ENCODE data around the gene GPR27.

Gene GPR27

DNA sequence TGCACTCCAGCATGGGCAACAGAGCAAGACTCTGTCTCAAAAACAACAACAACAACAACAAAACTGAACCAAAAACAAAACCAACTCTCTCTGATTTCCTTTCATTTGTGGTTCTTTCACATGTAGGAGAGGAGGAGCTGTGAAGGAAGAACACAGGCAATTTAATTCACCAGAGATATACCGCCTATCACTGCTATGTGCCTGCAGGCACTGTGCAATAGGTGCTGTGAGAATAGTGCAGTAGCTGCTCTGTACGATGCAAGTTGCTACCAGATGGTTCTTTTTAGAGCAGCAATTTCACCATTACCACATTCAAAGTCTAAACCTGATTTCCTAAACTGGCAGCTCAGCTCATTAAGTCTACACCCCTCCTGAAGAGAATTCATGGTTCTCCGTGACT lies 42.6 kb downstream of the GPR27 start:
- no peak overlapping the region for H3K4me3 ChIP-seq (ENCODE audit: low read length)
- TF ChIP-seq, protein P1, sequence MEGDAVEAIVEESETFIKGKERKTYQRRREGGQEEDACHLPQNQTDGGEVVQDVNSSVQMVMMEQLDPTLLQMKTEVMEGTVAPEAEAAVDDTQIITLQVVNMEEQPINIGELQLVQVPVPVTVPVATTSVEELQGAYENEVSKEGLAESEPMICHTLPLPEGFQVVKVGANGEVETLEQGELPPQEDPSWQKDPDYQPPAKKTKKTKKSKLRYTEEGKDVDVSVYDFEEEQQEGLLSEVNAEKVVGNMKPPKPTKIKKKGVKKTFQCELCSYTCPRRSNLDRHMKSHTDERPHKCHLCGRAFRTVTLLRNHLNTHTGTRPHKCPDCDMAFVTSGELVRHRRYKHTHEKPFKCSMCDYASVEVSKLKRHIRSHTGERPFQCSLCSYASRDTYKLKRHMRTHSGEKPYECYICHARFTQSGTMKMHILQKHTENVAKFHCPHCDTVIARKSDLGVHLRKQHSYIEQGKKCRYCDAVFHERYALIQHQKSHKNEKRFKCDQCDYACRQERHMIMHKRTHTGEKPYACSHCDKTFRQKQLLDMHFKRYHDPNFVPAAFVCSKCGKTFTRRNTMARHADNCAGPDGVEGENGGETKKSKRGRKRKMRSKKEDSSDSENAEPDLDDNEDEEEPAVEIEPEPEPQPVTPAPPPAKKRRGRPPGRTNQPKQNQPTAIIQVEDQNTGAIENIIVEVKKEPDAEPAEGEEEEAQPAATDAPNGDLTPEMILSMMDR (conservative IDR thresholded peaks at IDR 0.05; ENCODE audit: low read depth, low read length) = no peak
- no peak for DNase-seq (ENCODE audit: low read depth)

DNA sequence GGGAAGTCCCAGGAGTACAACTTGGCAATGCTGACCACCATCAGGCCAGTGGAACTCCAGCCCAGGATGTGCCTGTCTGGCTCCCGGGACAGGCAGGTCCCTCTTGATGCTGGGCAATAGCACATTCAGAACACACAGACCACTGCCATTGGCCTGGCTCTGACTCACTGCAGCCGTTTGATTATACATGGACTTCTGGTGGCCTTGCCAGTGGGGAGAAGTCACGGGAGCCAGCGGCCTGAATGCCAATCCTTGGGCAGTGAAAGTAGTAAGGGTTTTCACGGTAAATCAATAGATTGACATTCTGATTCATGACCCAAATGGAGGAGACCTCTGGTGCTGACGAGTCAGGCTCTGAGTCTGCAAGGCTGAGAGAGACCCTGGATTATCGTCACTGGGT lies 43.8 kb downstream of the GPR27 start:
- no peak overlapping the region for H3K4me3 ChIP-seq (ENCODE audit: low read length)
- TF ChIP-seq, protein P1 (conservative IDR thresholded peaks at IDR 0.05; ENCODE audit: low read depth, low read length) = no peak
- DNase-seq (ENCODE audit: low read depth) = no peak

DNA sequence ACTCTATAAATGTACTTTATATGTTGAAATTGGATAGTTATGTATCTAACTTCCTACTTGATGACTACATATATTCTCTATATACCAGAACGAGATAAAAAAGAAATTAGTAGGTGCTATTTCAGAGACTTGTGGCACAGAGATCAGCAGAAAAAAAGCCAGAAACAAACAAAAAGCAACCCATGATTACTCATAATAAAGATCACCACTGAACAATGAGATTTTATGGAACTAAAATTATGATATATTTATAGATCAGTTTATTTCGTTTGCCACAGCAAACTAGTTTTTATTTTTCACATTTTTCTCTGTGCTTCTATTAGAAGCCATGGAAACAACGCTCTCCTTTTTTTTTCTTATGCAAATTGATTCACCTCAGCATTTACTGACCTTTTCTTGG lies 46.4 kb downstream of the GPR27 start:
- H3K4me3 ChIP-seq (ENCODE audit: low read length) = no peak overlapping the region
- TF ChIP-seq, protein P1 (conservative IDR thresholded peaks at IDR 0.05; ENCODE audit: low read depth, low read length) = no peak
- no peak for DNase-seq (ENCODE audit: low read depth)

DNA sequence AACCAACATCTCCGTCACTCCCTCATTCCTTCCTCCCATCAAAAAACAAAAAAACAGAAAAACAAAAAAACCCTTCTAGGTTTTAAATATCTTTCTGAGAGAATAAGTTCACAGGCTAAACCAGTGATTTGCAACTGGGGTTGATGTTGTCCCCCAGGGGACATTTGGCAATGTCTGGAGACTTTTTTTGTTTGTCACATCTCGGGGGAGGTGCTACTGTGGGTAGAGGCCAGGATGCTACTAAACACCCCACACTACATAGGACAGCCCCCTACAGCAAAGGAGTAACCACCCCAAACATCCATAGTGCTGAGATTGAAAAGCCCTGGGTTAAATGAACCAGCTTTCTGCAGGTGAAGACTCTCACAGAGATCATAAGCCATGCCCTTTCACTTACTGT lies 48.3 kb downstream of the GPR27 start:
- no peak for DNase-seq (ENCODE audit: low read depth)
- TF ChIP-seq, protein P1 (conservative IDR thresholded peaks at IDR 0.05; ENCODE audit: low read depth, low read length) = no peak
- no peak overlapping the region for H3K4me3 ChIP-seq (ENCODE audit: low read length)

DNA sequence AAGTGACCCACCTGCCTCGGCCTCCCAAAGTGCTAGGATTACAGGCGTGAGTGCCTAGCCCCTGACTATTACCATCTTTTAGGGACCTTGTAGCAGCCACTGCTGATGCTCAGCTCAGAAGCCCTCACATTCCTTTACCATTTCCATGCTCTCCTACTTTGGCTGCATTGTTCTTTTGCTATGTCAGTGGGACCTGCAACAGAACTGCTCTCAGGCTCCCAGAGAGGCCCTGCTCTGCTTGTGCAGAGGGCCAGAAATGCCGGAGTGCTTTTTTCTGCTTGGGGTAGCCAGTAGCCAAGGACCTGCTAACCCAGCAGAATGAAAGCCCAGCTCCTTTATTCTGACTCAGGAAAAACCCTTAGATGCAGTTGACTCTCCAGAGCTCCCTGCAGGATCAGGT lies 49.6 kb downstream of the GPR27 start:
- no peak overlapping the region for H3K4me3 ChIP-seq (ENCODE audit: low read length)
- DNase-seq (ENCODE audit: low read depth) = no peak
- TF ChIP-seq, protein P1 (conservative IDR thresholded peaks at IDR 0.05; ENCODE audit: low read depth, low read length) = no peak

DNA sequence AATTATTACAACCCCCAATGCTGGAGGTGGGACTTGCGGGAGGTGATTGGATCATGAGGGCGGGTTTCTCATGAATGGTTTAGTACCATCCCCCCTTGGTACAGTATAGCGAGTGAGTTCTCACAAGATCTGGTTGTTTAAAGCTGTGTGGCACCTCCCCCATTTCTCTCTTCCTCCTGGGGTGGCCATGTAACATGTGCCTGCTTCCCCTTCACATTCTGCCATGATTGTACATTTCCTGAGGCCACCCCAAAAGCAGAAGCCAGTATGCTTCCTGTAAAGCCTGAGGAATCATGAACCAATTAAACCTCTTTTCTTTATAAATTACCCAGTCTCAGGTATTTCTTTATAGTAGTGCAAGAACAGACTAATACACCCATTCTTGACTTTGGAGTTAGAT lies 51.5 kb downstream of the GPR27 start:
- H3K4me3 ChIP-seq (ENCODE audit: low read length) = no peak overlapping the region
- TF ChIP-seq, protein P1 (conservative IDR thresholded peaks at IDR 0.05; ENCODE audit: low read depth, low read length) = no peak
- DNase-seq (ENCODE audit: low read depth) = no peak

DNA sequence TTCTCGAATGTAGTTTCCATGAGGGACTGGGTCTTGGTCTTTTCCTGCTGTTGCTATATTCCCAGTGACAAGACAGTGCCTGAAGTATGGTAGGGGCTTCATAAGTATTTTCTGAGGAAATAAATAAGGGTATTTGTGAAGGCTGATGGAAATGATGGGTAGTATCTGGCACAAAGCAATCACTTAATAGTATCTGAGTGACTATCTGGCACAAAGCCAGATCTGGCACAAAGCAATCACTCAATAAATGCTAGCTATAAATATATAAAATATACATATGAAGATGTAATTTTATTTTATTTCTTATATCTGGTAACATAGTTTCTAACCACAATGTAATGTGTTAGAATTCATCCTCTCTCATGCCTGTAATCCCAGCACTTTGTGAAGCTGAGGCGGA lies 52.0 kb downstream of the GPR27 start:
- no peak for DNase-seq (ENCODE audit: low read depth)
- H3K4me3 ChIP-seq (ENCODE audit: low read length) = no peak overlapping the region
- TF ChIP-seq, protein P1 (conservative IDR thresholded peaks at IDR 0.05; ENCODE audit: low read depth, low read length) = no peak
